NOMO-1 treated with dmso at 0.1 percent for 144 hours (cell line): ENCODE results near the gene ATF3.
"Not testable (repeated sequence)": the region's sequence is repeated elsewhere in the genome, so short reads cannot be mapped to it uniquely, and the experiment has no call there.

ENCODE experiments used
- DNase-seq: peaks from one replicate; lab custom pipeline; 2025; ENCODE audit not compliant: unreplicated experiment; lab: John Stamatoyannopoulos, UW

Gene ATF3

GRCh38 chr1:212649020-212649419, 40.5 kb downstream of the ATF3 start:
- DNase-seq: no peak

GRCh38 chr1:212650228-212650627, 41.7 kb downstream of the ATF3 start:
- no peak for DNase-seq

- DNase-seq: no peak
These were observed 43.0 kb downstream of the ATF3 start for GRCh38 chr1:212651521-212651920.

GRCh38 chr1:212651977-212652376, 43.4 kb downstream of the ATF3 start:
- no peak for DNase-seq

GRCh38 chr1:212652609-212653008, 44.0 kb downstream of the ATF3 start:
- no peak for DNase-seq

GRCh38 chr1:212655668-212656440, 47.3 kb downstream of the ATF3 start:
- DNase-seq: no peak

GRCh38 chr1:212656730-212657129, 48.2 kb downstream of the ATF3 start:
- DNase-seq: no peak

GRCh38 chr1:212658250-212658649, 49.7 kb downstream of the ATF3 start:
- not testable (repeated sequence) for DNase-seq

GRCh38 chr1:212664409-212665199, 56.0 kb downstream of the ATF3 start:
- no peak for DNase-seq

- DNase-seq: peak; percentile 69
These were observed 56.9 kb downstream of the ATF3 start for GRCh38 chr1:212665241-212666115.

GRCh38 chr1:212666116-212666775, 57.7 kb downstream of the ATF3 start:
- DNase-seq: no peak

GRCh38 chr1:212667223-212668139, 58.9 kb downstream of the ATF3 start:
- no peak for DNase-seq

- no peak for DNase-seq
These were observed 59.9 kb downstream of the ATF3 start for GRCh38 chr1:212668477-212668876.

GRCh38 chr1:212669102-212669501, 60.5 kb downstream of the ATF3 start:
- peak; percentile 49 for DNase-seq

GRCh38 chr1:212669600-212669999, 61.0 kb downstream of the ATF3 start:
- no peak for DNase-seq

- no peak for DNase-seq
These were observed 61.7 kb downstream of the ATF3 start for GRCh38 chr1:212670301-212670700.
